ENCODE measurements around the gene NFKBIE.
"Not testable (repeated sequence)": the region's sequence is repeated elsewhere in the genome, so short reads cannot be mapped to it uniquely, and the experiment has no call there.

NFKBIE gene, protein sequence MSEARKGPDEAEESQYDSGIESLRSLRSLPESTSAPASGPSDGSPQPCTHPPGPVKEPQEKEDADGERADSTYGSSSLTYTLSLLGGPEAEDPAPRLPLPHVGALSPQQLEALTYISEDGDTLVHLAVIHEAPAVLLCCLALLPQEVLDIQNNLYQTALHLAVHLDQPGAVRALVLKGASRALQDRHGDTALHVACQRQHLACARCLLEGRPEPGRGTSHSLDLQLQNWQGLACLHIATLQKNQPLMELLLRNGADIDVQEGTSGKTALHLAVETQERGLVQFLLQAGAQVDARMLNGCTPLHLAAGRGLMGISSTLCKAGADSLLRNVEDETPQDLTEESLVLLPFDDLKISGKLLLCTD

DNA sequence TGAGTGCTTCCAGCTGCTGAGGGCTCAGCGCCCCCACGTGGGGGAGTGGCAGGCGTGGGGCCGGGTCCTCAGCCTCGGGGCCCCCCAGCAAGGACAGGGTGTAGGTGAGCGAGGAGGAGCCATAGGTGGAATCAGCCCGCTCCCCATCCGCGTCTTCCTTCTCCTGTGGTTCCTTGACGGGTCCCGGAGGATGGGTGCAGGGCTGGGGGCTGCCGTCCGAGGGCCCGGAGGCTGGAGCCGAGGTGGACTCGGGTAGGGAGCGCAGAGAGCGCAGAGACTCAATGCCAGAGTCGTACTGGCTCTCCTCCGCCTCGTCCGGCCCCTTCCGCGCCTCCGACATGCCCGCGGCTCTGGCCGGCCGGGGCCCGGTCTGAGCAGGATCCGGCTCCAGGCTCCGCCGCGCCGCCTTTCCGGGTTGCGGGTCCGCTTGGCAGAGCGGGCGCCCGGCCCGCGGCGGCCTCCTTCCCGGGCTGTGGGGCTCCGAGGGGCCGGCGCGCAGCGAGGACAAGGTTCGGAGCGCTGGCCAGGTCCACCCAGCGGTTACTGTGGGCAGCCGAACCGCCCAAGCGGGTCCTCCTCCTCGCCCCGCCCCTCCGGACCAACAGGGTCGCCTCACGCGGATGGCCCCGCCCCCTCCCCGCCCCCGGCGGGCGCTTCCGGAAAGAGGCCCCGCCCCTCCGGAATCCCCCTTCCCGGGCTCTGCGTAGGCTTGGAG is at the start of gene NFKBIE:
TSS of gene NFKBIE (minus strand) at position 545 of the 715 bp plus-strand sequence. CDS start at position 340, 205 bp downstream.
- Histone ChIP-seq H3K27me3 (ENCODE audit: low read depth, low read length) (peaks cover 4% of the 10 kb centered on the region), H3K4me2 (ENCODE audit: low read length) (peak within 1 kb of the TSS; percentile 99), H3K9ac (ENCODE audit: low read length) (peak within 1 kb of the TSS; percentile 99), H3K4me1 (ENCODE audit: low read length) (peaks cover 72% of the 10 kb centered on the region), H3K27ac (ENCODE audit: low read length) (peak within 1 kb of the TSS; percentile 94), H3K9me3 (ENCODE audit: insufficient read depth, low read length) (no peaks in the 10 kb centered on the region), H4K20me1 (ENCODE audit: insufficient read depth, low read length) (peaks cover 18% of the 10 kb centered on the region), H2AFZ (ENCODE audit: low read depth, low read length) (no peak within 1 kb of the TSS), H3K79me2 (ENCODE audit: low read length) (peaks cover 52% of the 10 kb centered on the region), H3K36me3 (replicated peaks; ENCODE audit: low read depth, low read length) (peaks cover 46% of the 10 kb centered on the region), H3K4me3 (ENCODE audit: low read length) (peak within 1 kb of the TSS; percentile 84)
- no peak for TF ChIP-seq EZH2phosphoT487 (IDR thresholded peaks at IDR 0.05; ENCODE audit: low read depth)
- TF ChIP-seq, protein P1, sequence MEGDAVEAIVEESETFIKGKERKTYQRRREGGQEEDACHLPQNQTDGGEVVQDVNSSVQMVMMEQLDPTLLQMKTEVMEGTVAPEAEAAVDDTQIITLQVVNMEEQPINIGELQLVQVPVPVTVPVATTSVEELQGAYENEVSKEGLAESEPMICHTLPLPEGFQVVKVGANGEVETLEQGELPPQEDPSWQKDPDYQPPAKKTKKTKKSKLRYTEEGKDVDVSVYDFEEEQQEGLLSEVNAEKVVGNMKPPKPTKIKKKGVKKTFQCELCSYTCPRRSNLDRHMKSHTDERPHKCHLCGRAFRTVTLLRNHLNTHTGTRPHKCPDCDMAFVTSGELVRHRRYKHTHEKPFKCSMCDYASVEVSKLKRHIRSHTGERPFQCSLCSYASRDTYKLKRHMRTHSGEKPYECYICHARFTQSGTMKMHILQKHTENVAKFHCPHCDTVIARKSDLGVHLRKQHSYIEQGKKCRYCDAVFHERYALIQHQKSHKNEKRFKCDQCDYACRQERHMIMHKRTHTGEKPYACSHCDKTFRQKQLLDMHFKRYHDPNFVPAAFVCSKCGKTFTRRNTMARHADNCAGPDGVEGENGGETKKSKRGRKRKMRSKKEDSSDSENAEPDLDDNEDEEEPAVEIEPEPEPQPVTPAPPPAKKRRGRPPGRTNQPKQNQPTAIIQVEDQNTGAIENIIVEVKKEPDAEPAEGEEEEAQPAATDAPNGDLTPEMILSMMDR (IDR thresholded peaks at IDR 0.05; ENCODE audit: low read depth, low read length): peak; percentile 74

DNA sequence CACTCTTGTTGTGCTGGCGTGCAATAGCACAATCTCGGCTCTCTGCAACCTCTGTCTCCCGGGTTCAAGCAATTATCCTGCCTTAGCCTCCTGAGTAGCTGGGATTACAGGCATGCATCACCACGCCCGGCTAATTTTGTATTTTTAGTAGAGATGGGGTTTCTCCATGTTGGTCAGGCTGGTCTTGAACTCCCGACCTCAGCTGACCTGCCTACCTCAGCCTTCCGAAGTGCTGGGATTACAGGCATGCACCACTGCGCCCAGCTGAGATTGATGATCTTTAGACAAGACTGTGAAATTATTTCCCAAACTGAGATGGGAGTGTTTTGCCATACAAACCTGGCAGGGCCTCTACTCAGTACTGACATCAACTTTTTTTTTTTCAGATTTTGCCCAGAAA is 49.3 kb upstream of the NFKBIE start:
- H3K4me2 ChIP-seq (ENCODE audit: low read length); H3K4me1 ChIP-seq (ENCODE audit: low read length); H3K4me3 ChIP-seq (ENCODE audit: low read length); H3K27ac ChIP-seq (ENCODE audit: low read length); H3K9me3 ChIP-seq (ENCODE audit: insufficient read depth, low read length); H4K20me1 ChIP-seq (ENCODE audit: insufficient read depth, low read length); H2AFZ ChIP-seq (ENCODE audit: low read depth, low read length); H3K9ac ChIP-seq (ENCODE audit: low read length): not testable (repeated sequence)
- Histone ChIP-seq H3K36me3 (replicated peaks; ENCODE audit: low read depth, low read length) (peaks cover 21% of the 10 kb centered on the region), H3K79me2 (ENCODE audit: low read length) (peaks cover 18% of the 10 kb centered on the region), H3K27me3 (ENCODE audit: low read depth, low read length) (peaks cover 18% of the 10 kb centered on the region)

DNA sequence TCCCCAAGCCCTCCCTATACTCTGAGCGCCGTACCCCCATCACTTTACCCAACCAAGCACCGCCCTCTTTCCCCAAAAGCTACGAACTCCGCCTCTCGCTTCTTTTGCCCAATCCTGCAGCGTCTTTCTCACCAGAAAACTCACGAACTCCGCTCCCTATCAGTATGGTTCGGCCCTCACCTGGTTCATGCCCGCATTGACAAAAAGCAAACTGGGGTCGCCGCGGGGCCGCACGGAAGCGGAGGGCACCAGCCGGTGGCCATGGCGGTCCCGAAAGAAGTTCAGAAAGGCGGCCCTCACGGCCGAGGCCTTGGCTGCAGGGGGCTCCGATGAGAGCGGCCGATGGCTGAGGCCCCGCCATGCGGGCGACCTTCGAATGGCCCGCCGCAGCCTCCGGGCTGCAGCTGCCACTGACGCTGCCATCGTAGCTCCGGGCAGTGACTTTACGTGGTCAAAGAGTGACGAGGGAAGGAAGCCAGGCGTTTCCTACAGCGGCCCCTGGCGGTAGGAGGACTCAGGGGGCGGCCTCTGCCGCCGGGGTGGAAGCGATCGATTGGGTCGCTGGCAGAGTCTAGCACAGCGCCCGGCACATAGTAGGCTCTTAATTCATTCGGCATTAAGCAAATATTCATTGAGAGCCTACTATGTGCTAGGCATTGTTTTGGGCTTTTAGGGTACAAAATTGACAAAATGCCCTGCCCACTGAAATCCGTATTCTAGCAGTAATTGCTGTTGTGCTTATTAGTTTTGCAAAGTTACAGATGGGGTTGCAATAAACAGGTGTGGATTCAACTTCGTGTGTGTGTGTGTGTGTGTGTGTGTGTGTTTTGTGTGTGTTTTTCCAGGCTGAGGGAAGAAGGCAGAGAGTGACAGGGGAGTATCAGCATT is 47.8 kb upstream of the NFKBIE start, which contains the start of gene AARS2:
TSS of gene AARS2 (minus strand) at position 447 of the 888 bp plus-strand sequence. CDS start at position 423, 24 bp downstream.
- Histone ChIP-seq H4K20me1 (ENCODE audit: insufficient read depth, low read length) (no peaks in the 10 kb centered on the region), H3K4me3 (ENCODE audit: low read length) (peak within 1 kb of the TSS; percentile 91), H3K79me2 (ENCODE audit: low read length) (peaks cover 18% of the 10 kb centered on the region), H2AFZ (ENCODE audit: low read depth, low read length) (peak within 1 kb of the TSS; percentile 94), H3K9ac (ENCODE audit: low read length) (peak within 1 kb of the TSS; percentile 94), H3K27ac (ENCODE audit: low read length) (peak within 1 kb of the TSS; percentile 64), H3K4me2 (ENCODE audit: low read length) (peak within 1 kb of the TSS; percentile 89), H3K27me3 (ENCODE audit: low read depth, low read length) (peaks cover 2% of the 10 kb centered on the region; the same call in 1 of the 2 replicates), H3K4me1 (ENCODE audit: low read length) (peaks cover 8% of the 10 kb centered on the region), H3K36me3 (replicated peaks; ENCODE audit: low read depth, low read length) (peaks cover 31% of the 10 kb centered on the region), H3K9me3 (ENCODE audit: insufficient read depth, low read length) (no peaks in the 10 kb centered on the region)
- TF ChIP-seq, protein P1 (IDR thresholded peaks at IDR 0.05; ENCODE audit: low read depth, low read length): peak; percentile 97
- no peak for TF ChIP-seq EZH2phosphoT487 (IDR thresholded peaks at IDR 0.05; ENCODE audit: low read depth)

DNA sequence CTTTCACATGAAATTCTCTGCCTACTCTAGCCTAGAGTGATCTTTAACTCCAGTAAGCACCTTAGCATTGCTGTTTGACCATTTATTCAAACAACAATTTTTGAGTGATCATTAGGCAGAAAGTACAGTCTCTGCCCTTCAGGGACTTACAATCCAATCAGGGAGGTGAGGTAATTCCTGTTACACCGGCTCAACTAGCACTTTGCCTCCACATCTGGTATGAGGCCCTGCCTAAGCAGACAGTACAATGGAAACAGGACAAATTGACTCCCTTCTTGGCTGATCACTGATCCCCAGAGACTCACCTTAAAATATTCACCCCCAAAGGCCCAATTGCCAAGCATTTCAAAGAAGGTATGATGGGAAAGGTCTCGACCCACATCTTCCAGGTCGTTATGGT is 46.4 kb upstream of the NFKBIE start:
- Histone ChIP-seq H2AFZ (ENCODE audit: low read depth, low read length) (no peak overlapping the region), H3K27me3 (ENCODE audit: low read depth, low read length) (no peaks in the 10 kb centered on the region), H3K9ac (ENCODE audit: low read length) (no peak overlapping the region), H3K79me2 (ENCODE audit: low read length) (peaks cover 18% of the 10 kb centered on the region), H3K4me3 (ENCODE audit: low read length) (0 out of 2 replicates have a peak overlapping the region, but pooled peaks have one; percentile 91), H3K36me3 (replicated peaks; ENCODE audit: low read depth, low read length) (peaks cover 44% of the 10 kb centered on the region), H3K9me3 (ENCODE audit: insufficient read depth, low read length) (no peaks in the 10 kb centered on the region), H4K20me1 (ENCODE audit: insufficient read depth, low read length) (no peaks in the 10 kb centered on the region), H3K4me1 (ENCODE audit: low read length) (peaks cover 8% of the 10 kb centered on the region), H3K27ac (ENCODE audit: low read length) (no peak overlapping the region), H3K4me2 (ENCODE audit: low read length) (peak overlapping the region; percentile 89)
- TF ChIP-seq, protein P1 (IDR thresholded peaks at IDR 0.05; ENCODE audit: low read depth, low read length): no peak
- TF ChIP-seq EZH2phosphoT487 (IDR thresholded peaks at IDR 0.05; ENCODE audit: low read depth): no peak
